HEK293T (cell line): Measurements from ENCODE around the gene NCOA7.

Source experiments
- FOXA1 ChIP-seq: fragments of 450-650 bp; IDR thresholded peaks from 2 replicates; pipeline ENCODE4 v1.6.1; 2016; ENCODE audit warnings: mild to moderate bottlenecking
- HDGF ChIP-seq: fragments of 450-650 bp; IDR thresholded peaks from 2 replicates; pipeline ENCODE4 v1.6.1; 2017; ENCODE audit warnings: antibody characterized with exemption, borderline replicate concordance
- NFRKB ChIP-seq: fragments of 450-650 bp; IDR thresholded peaks from 2 replicates; pipeline ENCODE4 v1.6.1; 2016; ENCODE audit warnings: mild to moderate bottlenecking, moderate library complexity
- PKNOX1 ChIP-seq: fragments of 450-650 bp; IDR thresholded peaks from 2 replicates; pipeline ENCODE4 v1.6.1; 2016
- SP1 ChIP-seq: fragments of 450-650 bp; IDR thresholded peaks from 2 replicates; pipeline ENCODE4 v1.6.1; 2017
- SUZ12 ChIP-seq: fragments of 450-650 bp; IDR thresholded peaks from 2 replicates; pipeline ENCODE4 v1.6.1; 2016; ENCODE audit warnings: mild to moderate bottlenecking
- TARDBP ChIP-seq: fragments of 450-650 bp; IDR thresholded peaks from 2 replicates; pipeline ENCODE4 v1.6.1; 2016
- ZNF384 ChIP-seq: fragments of 450-650 bp; IDR thresholded peaks from 2 replicates; pipeline ENCODE4 v1.6.1; 2016

DNA sequence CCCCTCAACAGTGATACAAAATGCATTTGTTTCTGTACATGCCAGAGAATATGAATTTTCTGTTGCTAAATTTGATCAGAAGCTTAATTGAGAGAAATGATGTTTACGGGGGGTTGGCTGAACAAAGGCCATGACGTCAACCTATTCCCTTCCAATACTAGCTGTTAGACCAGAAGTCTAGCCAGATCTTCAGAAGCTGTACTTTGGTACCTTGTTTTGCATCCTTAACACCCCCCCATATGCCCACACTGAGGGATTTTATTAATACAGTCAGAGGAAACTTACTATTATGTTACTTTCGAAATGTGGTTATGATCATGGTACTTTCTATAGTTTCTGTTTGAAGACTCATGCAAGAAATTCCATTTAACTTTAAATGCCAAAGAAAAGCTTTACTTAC, 3.1 kb downstream of the NCOA7 start:
- TF ChIP-seq TARDBP (no peak), PKNOX1 (no peak), ZNF384 (no peak), SP1 (no peak), FOXA1 (no peak), SUZ12 (no peak), HDGF (no peak), NFRKB (no peak)
